Measurements from ENCODE around the gene RXFP1.

- TF ChIP-seq CTCF (IDR thresholded peaks at IDR 0.05) (no peak), POLR2A (IDR thresholded peaks at IDR 0.05) (no peak)
Observed at GRCh38 chr4:158681629-158682028, 159.9 kb downstream of the RXFP1 start.

All from body of pancreas (tissue), 4 donors.